Erythroblast (primary cell): ENCODE measurements around the gene RPS6KA5.

Experiments
- GATA1 ChIP-seq: IDR thresholded peaks from 2 replicates; pipeline ENCODE4 v1.6.1; 2011; ENCODE audit warnings: low read depth, mild to moderate bottlenecking, control low read depth, low read length, moderate library complexity
- POLR2A ChIP-seq: IDR thresholded peaks from 2 replicates; pipeline ENCODE4 v1.6.1; 2011; ENCODE audit warnings: mild to moderate bottlenecking, low read length

DNA sequence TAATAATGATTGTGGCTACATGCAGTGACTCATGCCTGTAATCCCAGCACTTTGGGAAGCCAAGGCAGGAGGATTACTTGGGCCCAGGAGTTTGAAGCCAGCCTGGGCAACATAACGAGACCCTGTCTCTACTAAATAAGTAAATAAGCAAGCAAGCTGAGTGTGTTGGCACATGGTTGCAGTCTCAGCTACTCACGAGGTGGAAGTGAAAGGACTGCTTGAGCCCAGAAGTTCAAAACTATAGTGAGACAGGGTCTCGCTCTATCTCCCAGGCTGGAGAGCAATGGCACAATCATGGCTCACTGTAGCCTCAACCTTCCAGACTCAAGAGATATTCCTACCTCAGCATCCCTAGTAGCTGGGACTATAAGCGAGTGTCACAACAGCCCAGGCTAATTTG, 64.7 kb downstream of the RPS6KA5 start:
- TF ChIP-seq POLR2A (no peak), GATA1 (no peak)
